SK-N-SH (cell line): ENCODE results near the gene TSHZ2.

Experiments used
- CTCF ChIP-seq: fragments of 200-600 bp; sonication (generic); IDR thresholded peaks from 2 replicates; pipeline ENCODE4 v1.6.1; 2017; ENCODE audit warnings: antibody characterized with exemption, mild to moderate bottlenecking, moderate library complexity
- FOXJ3 ChIP-seq: sonication (generic); formaldehyde crosslinking; IDR thresholded peaks from 2 replicates; pipeline ENCODE4 v1.5.1; 2020; ENCODE audit warnings: mild to moderate bottlenecking, missing genetic modification reagents
- POLR2AphosphoS5 ChIP-seq: IDR thresholded peaks from 2 replicates; pipeline ENCODE4 v1.6.1; 2012; ENCODE audit warnings: low read depth, low read length
- RAD21 ChIP-seq: IDR thresholded peaks from 2 replicates; pipeline ENCODE4 v1.6.1; 2012; ENCODE audit warnings: mild to moderate bottlenecking, low read length
- SIN3A ChIP-seq: IDR thresholded peaks from 2 replicates; pipeline ENCODE4 v1.6.1; 2012; ENCODE audit warnings: low read depth, mild to moderate bottlenecking, low read length, moderate library complexity, borderline replicate concordance

GRCh38 chr20:53513489-53514298, 541.5 kb downstream of the TSHZ2 start:
- TF ChIP-seq CTCF, result no peak
- no peak for TF ChIP-seq POLR2AphosphoS5
- no peak for TF ChIP-seq RAD21
- TF ChIP-seq FOXJ3 (CRISPR knock-in tag), result no peak
- no peak for TF ChIP-seq SIN3A
